BLaER1 (cell line): ENCODE data around the gene CLCA4.

Experiments
- H3K27ac ChIP-seq: shearing (Covaris generic); formaldehyde crosslinking; 2 replicates; pipeline ENCODE4 v1.8.1; 2022
- H3K27me3 ChIP-seq: shearing (Covaris generic); formaldehyde crosslinking; 2 replicates; pipeline ENCODE4 v1.8.1; 2022
- H3K36me3 ChIP-seq: shearing (Covaris generic); formaldehyde crosslinking; 2 replicates; pipeline ENCODE4 v1.8.1; 2022
- H3K4me1 ChIP-seq: shearing (Covaris generic); formaldehyde crosslinking; 2 replicates; pipeline ENCODE4 v1.8.1; 2022
- H3K4me2 ChIP-seq: shearing (Covaris generic); formaldehyde crosslinking; 2 replicates; pipeline ENCODE4 v1.8.1; 2022
- H3K4me3 ChIP-seq: shearing (Covaris generic); formaldehyde crosslinking; 2 replicates; pipeline ENCODE4 v1.8.1; 2022
- H3K9ac ChIP-seq: shearing (Covaris generic); formaldehyde crosslinking; 2 replicates; pipeline ENCODE4 v1.8.1; 2022
- H3K9me3 ChIP-seq: shearing (Covaris generic); formaldehyde crosslinking; 2 replicates; pipeline ENCODE4 v1.8.1; 2022
- H4K20me1 ChIP-seq: shearing (Covaris generic); formaldehyde crosslinking; 2 replicates; pipeline ENCODE4 v1.8.1; 2022
- Cebpa-rat ChIP-seq: shearing (Covaris generic); IDR thresholded peaks from 2 replicates; pipeline ENCODE4 v1.8.1; 2022

The CLCA4 gene

DNA sequence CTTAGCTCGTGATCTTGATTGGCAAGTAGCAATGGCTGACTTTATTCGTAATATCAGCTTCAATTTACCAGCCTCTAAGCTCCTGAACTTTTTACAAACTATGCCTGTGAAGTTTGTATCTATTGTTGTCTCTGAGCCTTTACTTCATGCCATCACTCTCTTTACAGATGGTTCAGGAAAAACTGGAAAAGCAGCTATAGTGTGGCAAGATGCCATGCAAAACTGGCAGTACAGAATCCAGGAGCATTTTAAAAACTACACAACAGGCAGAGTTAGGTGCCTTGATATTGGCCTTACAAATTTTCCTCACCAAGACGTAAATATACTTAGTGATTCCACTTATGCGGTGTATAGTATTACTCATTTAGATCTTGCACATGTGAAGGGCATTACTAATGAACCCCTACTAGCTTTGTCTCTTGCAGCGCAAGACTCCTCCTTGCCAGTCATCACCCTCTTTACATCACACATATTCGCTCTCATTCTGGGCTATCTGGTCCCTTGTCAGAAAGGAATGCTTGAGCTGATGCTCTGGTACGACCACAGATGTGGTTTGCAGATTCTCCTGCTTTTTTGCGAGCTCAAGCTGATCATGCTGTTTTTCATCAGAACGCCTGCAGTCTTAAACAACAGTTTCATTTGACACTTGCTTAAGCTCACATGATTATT lies 41.8 kb upstream of the CLCA4 start:
- H3K27me3 ChIP-seq, result no peaks in the 10 kb centered on the region
- no peak for TF ChIP-seq Cebpa-rat
- no peaks in the 10 kb centered on the region for H4K20me1 ChIP-seq
- no peak overlapping the region for H3K9ac ChIP-seq
- H3K9me3 ChIP-seq, result no peaks in the 10 kb centered on the region
- no peak overlapping the region for H3K4me2 ChIP-seq
- no peak overlapping the region for H3K4me3 ChIP-seq
- H3K4me1 ChIP-seq, result no peaks in the 10 kb centered on the region
- no peak overlapping the region for H3K27ac ChIP-seq
- no peaks in the 10 kb centered on the region for H3K36me3 ChIP-seq

DNA sequence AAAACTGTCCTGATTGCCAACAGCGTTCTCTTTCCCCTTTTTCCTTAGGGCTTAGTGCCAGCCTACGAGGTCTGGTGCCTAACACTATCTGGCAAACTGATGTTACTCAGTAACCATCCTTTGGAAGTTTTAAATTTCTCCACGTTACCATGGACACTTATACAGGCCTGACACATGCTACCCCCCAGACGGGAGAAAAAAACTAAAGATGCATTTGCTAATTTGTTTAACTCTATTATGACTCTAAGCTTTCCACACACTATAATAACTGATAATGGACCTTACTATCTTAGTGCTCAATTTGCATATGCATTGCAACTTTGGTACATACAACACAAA lies 41.3 kb upstream of the CLCA4 start:
- no peaks in the 10 kb centered on the region for H3K9me3 ChIP-seq
- no peaks in the 10 kb centered on the region for H3K27me3 ChIP-seq
- H4K20me1 ChIP-seq, result no peaks in the 10 kb centered on the region
- no peak overlapping the region for H3K27ac ChIP-seq
- H3K9ac ChIP-seq, result no peak overlapping the region
- no peaks in the 10 kb centered on the region for H3K36me3 ChIP-seq
- H3K4me3 ChIP-seq, result no peak overlapping the region
- no peak overlapping the region for H3K4me2 ChIP-seq
- TF ChIP-seq Cebpa-rat, result no peak
- H3K4me1 ChIP-seq, result no peaks in the 10 kb centered on the region

DNA sequence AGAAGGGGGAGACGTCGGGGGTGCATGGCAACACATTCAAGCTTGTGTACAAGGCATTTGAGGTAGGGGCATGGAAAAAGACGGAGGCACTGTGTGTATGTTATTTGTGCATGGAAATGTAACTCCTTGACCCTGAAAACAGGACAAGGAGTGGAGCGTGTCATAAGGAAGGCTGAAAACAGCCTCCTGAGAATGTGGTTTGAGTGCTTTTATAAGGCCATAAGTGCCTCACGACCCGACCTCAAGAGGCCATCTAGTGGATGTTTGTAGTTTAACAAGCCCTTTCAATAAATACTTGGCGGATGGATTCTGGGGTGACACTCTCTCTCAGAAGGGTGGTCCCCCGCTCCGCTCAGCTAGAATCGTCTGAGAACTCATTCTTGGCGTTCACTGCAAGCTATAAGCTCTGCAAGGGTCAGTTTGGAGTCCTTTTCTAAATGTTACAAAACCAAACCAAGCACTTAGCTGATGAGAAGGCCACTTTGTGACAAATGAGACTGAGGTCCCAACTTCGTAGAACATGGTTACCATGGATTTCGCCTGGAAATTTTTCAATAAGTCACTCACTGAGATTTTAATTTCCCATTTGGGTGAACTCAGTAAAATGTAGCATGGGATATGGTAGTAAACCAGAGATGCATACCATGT lies 38.8 kb upstream of the CLCA4 start:
- Histone ChIP-seq H3K4me3 (no peak overlapping the region), H3K9me3 (no peaks in the 10 kb centered on the region), H3K27ac (no peak overlapping the region), H3K9ac (no peak overlapping the region), H3K27me3 (no peaks in the 10 kb centered on the region), H3K4me1 (no peaks in the 10 kb centered on the region), H3K4me2 (no peak overlapping the region), H4K20me1 (no peaks in the 10 kb centered on the region), H3K36me3 (no peaks in the 10 kb centered on the region)
- no peak for TF ChIP-seq Cebpa-rat

DNA sequence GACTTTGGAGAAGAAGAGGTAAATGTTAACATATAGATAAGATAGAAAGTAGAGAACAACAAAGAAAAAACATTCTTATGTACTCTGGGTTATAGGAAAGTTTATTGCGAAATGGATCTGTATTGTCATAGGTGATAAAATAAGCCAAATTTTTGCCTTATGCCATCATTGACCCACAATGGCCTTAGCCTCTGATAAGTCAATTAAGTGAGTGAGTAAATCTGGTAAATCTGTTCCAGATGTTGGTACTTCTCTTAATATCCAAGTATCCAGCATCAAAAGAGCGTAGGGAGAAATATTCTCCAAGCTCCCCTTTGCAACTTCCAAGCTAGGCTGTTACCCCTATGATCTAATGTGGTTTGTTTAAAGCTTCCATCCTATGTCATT lies 38.3 kb upstream of the CLCA4 start:
- Histone ChIP-seq H3K4me2 (no peak overlapping the region), H3K27ac (no peak overlapping the region), H3K4me1 (no peaks in the 10 kb centered on the region), H3K4me3 (no peak overlapping the region), H3K36me3 (no peaks in the 10 kb centered on the region), H3K9ac (no peak overlapping the region), H4K20me1 (no peaks in the 10 kb centered on the region), H3K9me3 (no peaks in the 10 kb centered on the region), H3K27me3 (no peaks in the 10 kb centered on the region)
- TF ChIP-seq Cebpa-rat, result no peak

DNA sequence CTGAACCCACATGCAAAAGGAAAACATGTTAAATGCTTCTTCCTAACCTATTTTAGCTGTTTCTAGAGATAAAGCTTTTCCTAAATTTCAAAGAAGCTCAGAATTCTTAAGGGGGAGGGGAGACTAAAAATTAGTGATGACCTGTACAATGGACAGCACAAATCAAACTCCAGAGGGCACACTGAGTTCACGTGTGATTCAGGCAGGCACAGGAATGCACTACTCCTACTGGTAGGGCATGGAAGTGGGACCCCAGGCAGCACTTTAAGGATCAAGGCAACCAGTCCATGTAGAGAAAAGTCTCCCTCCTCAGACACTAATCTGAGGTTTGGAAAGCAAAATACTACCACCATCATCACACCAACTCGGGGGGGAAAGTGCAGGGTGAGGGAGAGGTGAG lies 31.3 kb upstream of the CLCA4 start:
- no peaks in the 10 kb centered on the region for H3K36me3 ChIP-seq
- no peak overlapping the region for H3K4me2 ChIP-seq
- no peak overlapping the region for H3K27ac ChIP-seq
- no peaks in the 10 kb centered on the region for H4K20me1 ChIP-seq
- TF ChIP-seq Cebpa-rat, result no peak
- no peak overlapping the region for H3K4me3 ChIP-seq
- no peaks in the 10 kb centered on the region for H3K9me3 ChIP-seq
- no peaks in the 10 kb centered on the region for H3K4me1 ChIP-seq
- H3K27me3 ChIP-seq, result no peaks in the 10 kb centered on the region
- no peak overlapping the region for H3K9ac ChIP-seq

DNA sequence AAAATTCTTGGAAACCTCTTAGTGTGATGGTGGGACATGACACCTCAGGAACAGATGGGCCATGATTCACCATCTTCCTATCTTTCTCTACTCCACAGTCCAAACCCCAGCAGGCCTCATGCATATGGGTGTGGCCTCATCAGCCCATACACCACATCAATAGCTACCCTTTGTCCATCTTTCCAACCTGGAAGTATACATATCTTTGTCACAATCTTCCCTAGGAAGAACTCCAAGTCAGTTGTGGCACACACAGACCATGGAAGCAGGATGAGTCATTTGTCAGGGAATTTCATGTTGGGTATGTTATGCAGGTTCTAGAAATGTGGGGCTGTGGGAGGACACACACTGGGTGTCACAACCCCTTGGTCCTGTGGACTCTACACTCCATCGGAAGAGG lies 30.5 kb upstream of the CLCA4 start:
- Histone ChIP-seq H3K9ac (no peak overlapping the region), H3K9me3 (no peaks in the 10 kb centered on the region), H3K4me3 (no peak overlapping the region), H3K27ac (no peak overlapping the region), H3K4me2 (no peak overlapping the region), H3K27me3 (no peaks in the 10 kb centered on the region), H3K36me3 (no peaks in the 10 kb centered on the region), H3K4me1 (no peaks in the 10 kb centered on the region), H4K20me1 (no peaks in the 10 kb centered on the region)
- no peak for TF ChIP-seq Cebpa-rat

DNA sequence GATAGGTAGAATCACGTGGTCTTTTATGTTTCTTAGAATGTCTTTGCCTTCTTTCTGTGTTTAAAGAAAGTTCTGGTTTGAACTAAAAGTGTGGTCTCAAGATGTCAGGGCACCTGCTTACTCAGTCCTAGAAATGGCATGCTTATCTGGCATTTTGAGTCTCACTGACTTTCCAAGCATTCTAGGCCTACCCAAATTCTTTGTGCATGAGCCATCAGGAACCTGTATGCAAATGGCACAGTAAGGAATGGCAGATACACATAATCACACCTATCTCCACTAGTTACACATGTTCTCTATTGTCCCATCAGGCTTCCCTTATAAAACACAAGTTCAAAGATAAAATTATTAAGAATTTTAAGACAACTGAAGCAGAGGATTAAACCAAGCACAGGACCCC lies 29.5 kb upstream of the CLCA4 start:
- Histone ChIP-seq H3K27me3 (no peaks in the 10 kb centered on the region), H3K4me3 (no peak overlapping the region), H3K4me1 (no peaks in the 10 kb centered on the region), H3K9me3 (no peaks in the 10 kb centered on the region), H3K9ac (no peak overlapping the region), H3K36me3 (no peaks in the 10 kb centered on the region), H4K20me1 (no peaks in the 10 kb centered on the region), H3K4me2 (no peak overlapping the region), H3K27ac (no peak overlapping the region)
- TF ChIP-seq Cebpa-rat, result no peak

DNA sequence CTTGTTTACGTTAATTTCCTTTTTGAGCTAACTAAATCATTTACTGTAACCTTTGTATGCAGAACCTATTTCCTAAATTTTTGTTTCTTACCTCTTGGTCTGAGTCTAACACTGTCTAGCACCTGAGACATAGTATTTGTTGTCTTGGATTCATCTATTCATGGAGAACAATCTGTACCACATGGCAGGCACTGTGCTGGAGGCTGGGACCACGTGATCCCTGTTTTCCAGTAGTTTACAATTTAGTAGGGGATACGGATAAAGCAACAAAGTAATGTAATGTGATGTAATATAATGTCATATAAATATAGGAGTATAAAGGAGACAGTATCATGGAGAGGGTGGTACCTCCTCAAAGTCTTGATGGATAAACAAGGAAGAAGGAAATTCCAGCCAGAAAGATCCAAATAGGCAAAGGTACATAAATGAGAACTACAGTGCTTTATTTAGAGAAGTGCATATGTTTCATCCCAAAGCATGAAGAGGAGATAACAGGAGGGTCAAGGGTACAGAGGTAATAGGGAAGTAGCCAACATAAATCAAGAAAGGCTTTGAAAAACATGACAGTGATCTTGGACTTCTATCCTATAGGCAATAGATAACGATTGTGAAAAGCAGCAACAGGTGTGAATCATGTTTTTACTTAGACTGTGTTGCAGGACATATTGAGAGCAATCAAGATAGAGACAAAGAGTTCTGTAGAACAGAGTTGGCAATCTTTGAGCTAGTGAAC lies 25.9 kb upstream of the CLCA4 start:
- no peaks in the 10 kb centered on the region for H4K20me1 ChIP-seq

DNA sequence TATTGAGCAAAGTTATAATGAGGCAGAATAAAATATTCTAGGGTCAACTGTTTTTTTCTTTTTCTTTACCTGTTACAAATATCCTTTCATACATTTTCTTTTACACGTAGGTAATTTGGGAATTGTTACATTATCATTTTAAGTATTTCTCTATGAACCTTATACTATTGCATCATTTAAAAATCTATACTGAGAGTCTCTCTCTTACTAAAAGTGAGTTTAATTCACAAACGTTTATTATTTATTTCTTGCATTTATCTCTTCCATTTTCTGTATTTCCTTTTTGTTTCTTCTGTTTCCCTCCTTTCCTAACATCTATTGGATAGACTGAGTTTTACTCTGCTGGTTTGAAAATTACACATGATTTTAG lies 25.4 kb upstream of the CLCA4 start:
- Histone ChIP-seq H3K36me3 (no peaks in the 10 kb centered on the region), H3K27ac (no peak overlapping the region), H3K27me3 (no peaks in the 10 kb centered on the region), H3K4me1 (no peaks in the 10 kb centered on the region), H3K9me3 (peaks cover 8% of the 10 kb centered on the region), H3K9ac (no peak overlapping the region), H3K4me3 (no peak overlapping the region), H3K4me2 (no peak overlapping the region), H4K20me1 (no peaks in the 10 kb centered on the region)
- TF ChIP-seq Cebpa-rat, result no peak

More for the DNA sequence above, 25.9 kb upstream of the CLCA4 start:
- no peaks in the 10 kb centered on the region for H3K36me3 ChIP-seq
- peaks cover 8% of the 10 kb centered on the region for H3K9me3 ChIP-seq
- no peak for TF ChIP-seq Cebpa-rat
- no peak overlapping the region for H3K4me3 ChIP-seq
- no peak overlapping the region for H3K9ac ChIP-seq
- no peak overlapping the region for H3K4me2 ChIP-seq
- no peaks in the 10 kb centered on the region for H3K4me1 ChIP-seq
- no peaks in the 10 kb centered on the region for H3K27me3 ChIP-seq
- H3K27ac ChIP-seq, result no peak overlapping the region

DNA sequence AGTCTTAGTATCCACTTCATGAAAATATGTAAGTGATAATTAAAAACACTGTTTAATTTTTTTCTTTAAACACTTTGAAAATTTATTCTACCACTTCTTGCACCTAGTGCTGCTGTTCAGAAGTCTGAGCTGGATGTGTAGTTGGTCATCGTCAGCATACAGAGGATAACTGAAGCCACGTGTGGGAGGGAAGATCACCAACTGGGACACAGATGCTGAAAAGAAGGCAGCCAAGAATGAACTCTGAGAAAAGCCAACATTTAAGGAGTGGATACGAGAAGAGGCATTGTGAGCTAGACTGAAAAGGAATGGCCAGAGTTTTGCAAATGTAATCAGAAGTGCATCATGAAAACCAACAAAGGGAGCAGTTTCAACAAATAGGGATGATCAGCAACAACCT lies 24.6 kb upstream of the CLCA4 start:
- Histone ChIP-seq H3K4me2 (no peak overlapping the region), H3K27ac (no peak overlapping the region), H3K36me3 (no peaks in the 10 kb centered on the region), H3K4me1 (no peaks in the 10 kb centered on the region), H3K9me3 (peaks cover 8% of the 10 kb centered on the region), H3K9ac (no peak overlapping the region), H3K27me3 (no peaks in the 10 kb centered on the region), H4K20me1 (no peaks in the 10 kb centered on the region), H3K4me3 (no peak overlapping the region)
- TF ChIP-seq Cebpa-rat, result no peak
